ENCODE data around the gene NBEAL2. TPM values are rescaled to one million over a fixed set of nuclear protein-coding genes. Genes with fewer than 3 reads are reported as not detected.

Gene NBEAL2
- total and polyA plus RNA-seq, 2 of the 8 experiments (the other 6 are each of a cell fraction or from before 2014, with no cell fraction given): 27.3 to 46.9 TPM

DNA sequence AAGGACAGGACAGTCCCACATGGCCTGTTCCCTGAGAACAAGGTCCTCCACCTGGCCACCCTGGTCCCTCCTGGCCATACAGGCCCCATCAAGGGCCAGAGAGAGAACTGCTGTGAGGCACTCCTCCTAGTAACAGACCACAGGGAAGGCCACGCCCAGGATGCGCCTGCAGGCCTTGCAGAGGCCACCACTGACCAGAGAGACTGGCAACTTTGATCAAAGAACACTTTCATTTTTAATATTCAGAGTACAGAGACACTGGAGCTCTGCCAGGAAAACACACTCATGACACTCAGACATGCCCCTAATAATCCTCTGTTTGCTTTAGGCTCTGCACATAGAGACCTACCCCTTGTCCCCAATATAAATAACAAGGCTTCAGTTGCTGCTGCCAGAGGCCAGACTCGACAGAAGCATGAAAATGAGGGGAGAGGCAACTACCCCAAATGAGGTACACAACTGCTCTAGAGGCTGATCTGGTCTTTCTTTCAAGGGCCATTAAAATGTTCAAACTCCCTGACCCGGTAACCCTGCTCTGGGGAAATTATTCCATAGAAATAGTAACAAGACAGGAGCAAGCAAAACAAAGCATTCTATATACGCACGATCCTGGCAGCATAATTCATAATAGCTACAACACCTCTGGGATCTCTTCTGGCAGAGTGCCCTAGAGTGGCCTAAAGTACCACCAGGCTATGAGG, 47.7 kb upstream of the NBEAL2 start:
- Histone ChIP-seq H3K4me2 (ENCODE audit: insufficient read depth in 1 of 2, low read depth in 2 of 2, low read length in 2 of 2) (no peak overlapping the region), H3K14ac (ENCODE audit: insufficient read length) (no peak overlapping the region), H3K23me2 (ENCODE audit: low read depth, low read length) (no peaks in the 10 kb centered on the region), H3K4me3 (ENCODE audit: extremely low read depth in 1 of 4, insufficient read depth in 2 of 4, low read depth in 3 of 4, low read length in 4 of 4) (no peak overlapping the region), H3K4me1 (replicated peaks in 1 of 4; ENCODE audit: control insufficient read depth in 3 of 4, insufficient read depth in 4 of 4, low read length in 3 of 4) (peaks cover 4 to 14% (median 10%) of the 10 kb centered on the region in 4 experiments; a peak in 6 of 7 replicates), H3K23ac (ENCODE audit: insufficient read length) (no peak overlapping the region), H4K20me1 (replicated peaks in 1 of 2; ENCODE audit: control insufficient read depth in 1 of 2, insufficient read depth in 2 of 2, low read length in 2 of 2) (peaks cover 14 to 27% of the 10 kb centered on the region in 2 experiments), H2BK12ac (ENCODE audit: low read depth, low read length) (no peak overlapping the region), H3K27ac (ENCODE audit: low read depth, low read length) (no peak overlapping the region), H3K9ac (replicated peaks in 1 of 4; ENCODE audit: extremely low read depth in 1 of 4, low read depth in 3 of 4, low read length in 3 of 4) (no peak overlapping the region), H2BK20ac (ENCODE audit: low read length) (no peak overlapping the region), H3K4ac (replicated peaks; ENCODE audit: insufficient read length, low read depth, low read length) (no peak overlapping the region), H3K36me3 (ENCODE audit: control insufficient read depth in 2 of 4, insufficient read depth in 4 of 4, low read length in 3 of 4) (peaks cover 0 to 3% (median under 1%) of the 10 kb centered on the region in 4 experiments; a peak in 3 of 8 replicates), H2BK120ac (replicated peaks; ENCODE audit: low read depth, low read length) (no peak overlapping the region), H4K5ac (ENCODE audit: insufficient read length, low read depth, low read length) (no peak overlapping the region), H3K27me3 (replicated peaks in 1 of 4; ENCODE audit: control insufficient read depth in 3 of 4, extremely low read depth in 1 of 4, insufficient read depth in 3 of 4, low read length in 3 of 4) (no peaks in the 10 kb centered on the region), H3K56ac (replicated peaks; ENCODE audit: insufficient read length, low read depth, low read length) (no peak overlapping the region), H3K79me1 (ENCODE audit: low read depth, low read length) (peaks cover 21% of the 10 kb centered on the region), H4K8ac (ENCODE audit: extremely low read depth, insufficient read depth, low read length) (no peak overlapping the region), H2AK5ac (ENCODE audit: low read depth, low read length) (no peak overlapping the region), H2BK15ac (ENCODE audit: low read length) (no peak overlapping the region), H3K79me2 (ENCODE audit: control insufficient read depth in 1 of 2, insufficient read depth in 2 of 2, low read length in 2 of 2) (peaks cover 0 to 51% of the 10 kb centered on the region in 2 experiments; a peak in 1 of 4 replicates), H2BK5ac (ENCODE audit: low read depth, low read length) (no peak overlapping the region), H4K91ac (replicated peaks; ENCODE audit: insufficient read length, low read length) (no peak overlapping the region), H3K18ac (ENCODE audit: extremely low read depth, low read length) (no peak overlapping the region), H3K9me3 (ENCODE audit: insufficient read depth in 2 of 2, low read depth in 1 of 2, low read length in 1 of 2) (no peaks in the 10 kb centered on the region), H2AFZ (ENCODE audit: low read length) (no peak overlapping the region)
- 92% methylated on average over 6 of the region's 6 CpGs; no CpG with 5 or more reads in 1 of the 2 experiments for WGBS, 2 experiments (ENCODE audit: extremely low coverage in 1 of 2, insufficient coverage in 1 of 2, insufficient read length in 1 of 2, insufficient replicate concordance in 2 of 2, low coverage in 1 of 2, low lambda C conversion rate in 2 of 2, missing lambda C conversion rate in 1 of 2)
- no peak for FAIRE-seq
- CTCF ChIA-PET (ENCODE audit: partially characterized antibody): interaction anchor here (1.1 to 11.0 kb wide), 7 partner anchors 10 to 70 kb away, joined by 3 to 99 read pairs (median 8); no protein-coding TSS in a partner anchor
- POLR2A ChIA-PET (ENCODE audit: partially characterized antibody): interaction anchor here (2.2 kb wide), 1 partner anchor 45 kb away, joined by 5 read pairs; the partner anchor contains the start of gene CCDC12
- no peak for DNase-seq (ENCODE audit: low read depth in 1 of 2, low spot score in 2 of 2)
- TF ChIP-seq TCF12 (IDR thresholded peaks at IDR 0.05; ENCODE audit: low read depth, low read length) (no peak), SP1 (IDR thresholded peaks at IDR 0.05; ENCODE audit: low read depth, low read length) (no peak)
